ENCODE data around the gene LCLAT1. TPM values are rescaled to one million over a fixed set of nuclear protein-coding genes. Genes with fewer than 3 reads are reported as not detected.

LCLAT1 gene
- total and polyA plus RNA-seq, 2 donors (not counting 1 experiment from before 2014, with no cell fraction given): 5.1 to 21.9 TPM

DNA sequence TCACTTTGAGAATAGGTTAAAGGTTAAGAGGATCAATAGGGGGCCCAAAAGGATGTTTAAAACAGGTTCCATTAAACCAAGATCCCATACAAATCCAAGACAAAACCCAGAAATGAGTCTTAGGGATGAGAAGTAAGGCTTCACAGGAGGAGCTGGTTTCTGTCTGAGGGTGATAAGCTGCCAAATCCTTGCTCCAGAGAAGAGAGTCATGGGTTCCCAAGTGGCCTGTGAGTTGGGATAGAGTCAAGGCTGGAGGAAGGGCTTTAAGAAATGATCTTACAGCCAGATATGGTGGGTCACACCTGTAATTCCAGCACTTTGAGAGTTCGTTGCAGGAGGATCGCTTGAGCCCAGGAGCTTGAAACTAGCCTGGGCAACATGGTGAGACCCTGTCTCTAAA, 40.2 kb upstream of the LCLAT1 start:
- no CpG with 5 or more reads among the region's 2 CpGs for WGBS (ENCODE audit: insufficient coverage)
- ATAC-seq (ENCODE audit: low read depth) (no peak), DNase-seq (no peak)
- H3K36me3 ChIP-seq (replicated peaks in 1 of 2; ENCODE audit: control extremely low read depth in 1 of 2, control insufficient read depth in 1 of 2, extremely low read depth in 1 of 2, insufficient read depth in 2 of 2, low read length in 1 of 2): no peaks in the 10 kb centered on the region
- Mint-ChIP-seq H3K4me1 (peaks cover 27% of the 10 kb centered on the region), H3K27me3 (no peaks in the 10 kb centered on the region), H3K9me3 (ENCODE audit: insufficient read depth) (no peaks in the 10 kb centered on the region), H3K4me3 (no peak overlapping the region), H3K27ac (no peak overlapping the region)
- intact Hi-C loops (cut with micrococcal nuclease): no loop called here
- no peak overlapping the region for H2AFZ ChIP-seq (ENCODE audit: insufficient read depth, low read depth, low read length, poor library complexity, severe bottlenecking)
- peaks cover 10 to 16% of the 10 kb centered on the region in 2 donors for H3K4me1 ChIP-seq (ENCODE audit: control insufficient read depth in 2 of 2, insufficient read depth in 2 of 2, low read length in 2 of 2)
- no peak overlapping the region for H3K27ac ChIP-seq (ENCODE audit: low read length in 2 of 2)
- ChIA-PET CTCF (no interaction called here), POLR2A (no interaction called here)
- H3K27me3 ChIP-seq (replicated peaks in 1 of 4; ENCODE audit: control extremely low read depth in 1 of 4, control insufficient read depth in 3 of 4, insufficient read depth in 4 of 4, low read length in 3 of 4): no peaks in the 10 kb centered on the region
- no peak overlapping the region for H3K4me2 ChIP-seq (replicated peaks; ENCODE audit: low read depth, low read length, poor library complexity, severe bottlenecking)
- no peak overlapping the region for H3K9ac ChIP-seq (ENCODE audit: low read length)
- no peak overlapping the region for H3K4me3 ChIP-seq (ENCODE audit: control extremely low read depth in 1 of 5, extremely low read depth in 1 of 5, insufficient read depth in 1 of 5, low read depth in 2 of 5, low read length in 4 of 5)
- H4K20me1 ChIP-seq (ENCODE audit: control insufficient read depth, insufficient read depth, low read length, poor library complexity, severe bottlenecking): no peaks in the 10 kb centered on the region
- TF ChIP-seq, protein P1, sequence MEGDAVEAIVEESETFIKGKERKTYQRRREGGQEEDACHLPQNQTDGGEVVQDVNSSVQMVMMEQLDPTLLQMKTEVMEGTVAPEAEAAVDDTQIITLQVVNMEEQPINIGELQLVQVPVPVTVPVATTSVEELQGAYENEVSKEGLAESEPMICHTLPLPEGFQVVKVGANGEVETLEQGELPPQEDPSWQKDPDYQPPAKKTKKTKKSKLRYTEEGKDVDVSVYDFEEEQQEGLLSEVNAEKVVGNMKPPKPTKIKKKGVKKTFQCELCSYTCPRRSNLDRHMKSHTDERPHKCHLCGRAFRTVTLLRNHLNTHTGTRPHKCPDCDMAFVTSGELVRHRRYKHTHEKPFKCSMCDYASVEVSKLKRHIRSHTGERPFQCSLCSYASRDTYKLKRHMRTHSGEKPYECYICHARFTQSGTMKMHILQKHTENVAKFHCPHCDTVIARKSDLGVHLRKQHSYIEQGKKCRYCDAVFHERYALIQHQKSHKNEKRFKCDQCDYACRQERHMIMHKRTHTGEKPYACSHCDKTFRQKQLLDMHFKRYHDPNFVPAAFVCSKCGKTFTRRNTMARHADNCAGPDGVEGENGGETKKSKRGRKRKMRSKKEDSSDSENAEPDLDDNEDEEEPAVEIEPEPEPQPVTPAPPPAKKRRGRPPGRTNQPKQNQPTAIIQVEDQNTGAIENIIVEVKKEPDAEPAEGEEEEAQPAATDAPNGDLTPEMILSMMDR (IDR thresholded peaks at IDR 0.05): no peak
- TF ChIP-seq EZH2 (IDR thresholded peaks at IDR 0.05; ENCODE audit: borderline replicate concordance, insufficient read depth, low read depth, low read length, poor library complexity, severe bottlenecking): no peak
- H3K9me3 ChIP-seq (ENCODE audit: control extremely low read depth in 1 of 3, control insufficient read depth in 2 of 3, insufficient read depth in 1 of 3, low read length in 2 of 3): no peaks in the 10 kb centered on the region
- no peaks in the 10 kb centered on the region for H3K79me2 ChIP-seq (ENCODE audit: control insufficient read depth, insufficient read depth, low read length)

DNA sequence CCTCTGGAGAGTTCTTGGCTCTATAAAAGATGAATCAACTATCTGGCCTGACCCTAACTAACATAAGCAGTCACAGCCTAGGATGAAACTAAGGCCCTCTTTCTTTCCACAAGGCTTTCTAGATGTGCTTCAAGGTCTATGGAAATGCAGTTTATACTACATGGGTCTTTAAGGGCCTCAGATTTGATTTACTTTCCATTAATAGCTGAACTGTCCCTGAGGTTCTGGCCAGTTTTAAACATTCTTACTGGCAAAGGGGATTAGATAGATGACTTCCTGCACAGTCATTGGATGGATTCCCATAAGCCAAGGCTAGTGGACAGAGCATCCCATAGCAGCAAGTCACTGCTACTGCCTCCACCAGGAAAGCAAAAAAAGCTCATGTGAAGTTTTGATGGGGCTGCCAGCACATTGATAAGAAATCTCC, 38.1 kb upstream of the LCLAT1 start:
- H3K9me3 Mint-ChIP-seq (ENCODE audit: insufficient read depth): no peaks in the 10 kb centered on the region
- H3K4me2 ChIP-seq (replicated peaks; ENCODE audit: low read depth, low read length, poor library complexity, severe bottlenecking): no peak overlapping the region
- CTCF ChIA-PET: interaction anchor here (1.2 kb wide), 1 partner anchor 201 kb away, joined by 3 read pairs; no protein-coding TSS in a partner anchor
- no peaks in the 10 kb centered on the region for H3K27me3 ChIP-seq (replicated peaks in 1 of 4; ENCODE audit: control extremely low read depth in 1 of 4, control insufficient read depth in 3 of 4, insufficient read depth in 4 of 4, low read length in 3 of 4)
- no peak overlapping the region for H3K27ac Mint-ChIP-seq
- H3K4me1 ChIP-seq (ENCODE audit: control insufficient read depth in 2 of 2, insufficient read depth in 2 of 2, low read length in 2 of 2): peaks cover 10 to 16% of the 10 kb centered on the region in 2 donors
- no peak overlapping the region for H3K4me3 Mint-ChIP-seq
- no peaks in the 10 kb centered on the region for H3K79me2 ChIP-seq (ENCODE audit: control insufficient read depth, insufficient read depth, low read length)
- no peak overlapping the region for H3K9ac ChIP-seq (ENCODE audit: low read length)
- no peak overlapping the region for H2AFZ ChIP-seq (ENCODE audit: insufficient read depth, low read depth, low read length, poor library complexity, severe bottlenecking)
- H3K27ac ChIP-seq (ENCODE audit: low read length in 2 of 2): no peak overlapping the region
- no peak overlapping the region for H3K4me3 ChIP-seq (ENCODE audit: control extremely low read depth in 1 of 5, extremely low read depth in 1 of 5, insufficient read depth in 1 of 5, low read depth in 2 of 5, low read length in 4 of 5)
- TF ChIP-seq, protein P1 (IDR thresholded peaks at IDR 0.05): no peak
- no peak for TF ChIP-seq EZH2 (IDR thresholded peaks at IDR 0.05; ENCODE audit: borderline replicate concordance, insufficient read depth, low read depth, low read length, poor library complexity, severe bottlenecking)
- H4K20me1 ChIP-seq (ENCODE audit: control insufficient read depth, insufficient read depth, low read length, poor library complexity, severe bottlenecking): no peaks in the 10 kb centered on the region
- H3K9me3 ChIP-seq (ENCODE audit: control extremely low read depth in 1 of 3, control insufficient read depth in 2 of 3, insufficient read depth in 1 of 3, low read length in 2 of 3): no peaks in the 10 kb centered on the region
- DNase-seq (no peak), ATAC-seq (ENCODE audit: low read depth) (no peak)
- no peaks in the 10 kb centered on the region for H3K36me3 ChIP-seq (replicated peaks in 1 of 2; ENCODE audit: control extremely low read depth in 1 of 2, control insufficient read depth in 1 of 2, extremely low read depth in 1 of 2, insufficient read depth in 2 of 2, low read length in 1 of 2)
- intact Hi-C loops (cut with micrococcal nuclease): no loop called here
- POLR2A ChIA-PET: no interaction called here
- H3K4me1 Mint-ChIP-seq: peaks cover 31% of the 10 kb centered on the region
- no peaks in the 10 kb centered on the region for H3K27me3 Mint-ChIP-seq

Measured in B cell (primary cell).